Left lung (tissue), 10 donors: Measurements from ENCODE around the gene PSMG2. TPM values are rescaled to one million over a fixed set of nuclear protein-coding genes. Genes with fewer than 3 reads are reported as not detected.

ENCODE experiments used
- ATAC-seq: fragments of 200-7000 bp; cut with Tn5 transposase; one replicate; pipeline ENCODE4 v1.9.1; 2020; ENCODE audit warnings: moderate library complexity
- DNase-seq, 4 donors: peaks; one replicate each; pipeline ENCODE4 v3.0.0-alpha.2; 2013 to 2020
- H3K27ac ChIP-seq, 2 donors: fragments of 200-600 bp; sonication (generic) in 1 of 2; one replicate each; pipeline versions ENCODE4 v1.5.0 to v1.8.0; 2020 to 2021
- H3K27me3 ChIP-seq, 2 donors: fragments of 200-600 bp; sonication (generic) in 1 of 2; one replicate each; pipeline versions ENCODE4 v1.5.0 to v1.8.0; 2020 to 2021
- H3K36me3 ChIP-seq, 2 donors: fragments of 200-600 bp; sonication (generic) in 1 of 2; one replicate each; pipeline versions ENCODE4 v1.5.0 to v1.8.0; 2020 to 2021
- H3K4me1 ChIP-seq, 2 donors: fragments of 200-600 bp; one replicate each; pipeline ENCODE4 v1.8.0; 2021
- H3K4me3 ChIP-seq, 2 donors: fragments of 200-600 bp; sonication (generic) in 1 of 2; one replicate each; pipeline versions ENCODE4 v1.5.0 to v1.8.0; 2020 to 2021; ENCODE audit warnings: mild to moderate bottlenecking in 1 of 2
- H3K9me3 ChIP-seq, 2 donors: fragments of 200-600 bp; sonication (generic) in 1 of 2; one replicate each; pipeline versions ENCODE4 v1.5.0 to v1.8.0; 2020 to 2021
- CTCF ChIP-seq, 2 donors: fragments of 200-600 bp; sonication (generic) in 1 of 2; IDR thresholded peaks; one replicate each; pipeline versions ENCODE4 v1.5.0 to v1.8.0; 2021; ENCODE audit warnings: antibody characterized with exemption in 2 of 2
- intact Hi-C, 2 donors: fragments of 100-400 bp; cut with DNase I; formaldehyde crosslinking; loops; one replicate each; pipeline versions ENCODE4 v1.11.2 to v1.14.2; 2022
- polyA plus RNA-seq, 6 donors: library from polyadenylated mRNA; unstranded; fragments of 120-200 nt; gene quantifications; one replicate each; pipeline ENCODE4 v1.2.1, GENCODE V29; 2013; ENCODE audit not compliant: insufficient read length in 6 of 6
- total RNA-seq, 2 donors: library from RNA; stranded (reverse); fragmentation: NEBNext Ultra II Directional; extraction: Animal tissue kit (Norgen Biotek cat#: 25700); gene quantifications; one replicate each; pipeline ENCODE4 v1.2.1, GENCODE V29; 2021
- donor health status: DM: no; HTN: yes; CAD: no.
- donor health status: DM: no; HTN: no; CAD: no.

The PSMG2 gene
- total and polyA plus RNA-seq, 8 donors = 63.0 to 78.2 (median 71.4) TPM

- no peak overlapping the region for H3K4me3 ChIP-seq
- intact Hi-C loops = loop anchor here in 1 of 2 donors (5.0 to 10.0 kb wide), 2 partner anchors 147 to 185 kb away; no protein-coding TSS in a partner anchor
- TF ChIP-seq CTCF (IDR thresholded peaks at IDR 0.05) = no peak
- DNase-seq = no peak
- no peak overlapping the region for H3K27ac ChIP-seq
- H3K4me1 ChIP-seq = no peaks in the 10 kb centered on the region
- H3K36me3 ChIP-seq = no peaks in the 10 kb centered on the region
- peak; percentile 26 for ATAC-seq
- H3K9me3 ChIP-seq = no peaks in the 10 kb centered on the region
- no peaks in the 10 kb centered on the region for H3K27me3 ChIP-seq
Measured at GRCh38 chr18:12747530-12748315, 44.9 kb downstream of the PSMG2 start.

GRCh38 chr18:12748671-12749070 is 45.8 kb downstream of the PSMG2 start:
- H3K36me3 ChIP-seq = no peaks in the 10 kb centered on the region
- intact Hi-C loops = loop anchor here in 1 of 2 donors (5.0 to 10.0 kb wide), 2 partner anchors 146 to 184 kb away; no protein-coding TSS in a partner anchor
- TF ChIP-seq CTCF (IDR thresholded peaks at IDR 0.05) = no peak
- H3K27me3 ChIP-seq = no peaks in the 10 kb centered on the region
- H3K27ac ChIP-seq = no peak overlapping the region
- H3K4me1 ChIP-seq = no peaks in the 10 kb centered on the region
- H3K4me3 ChIP-seq = no peak overlapping the region
- no peaks in the 10 kb centered on the region for H3K9me3 ChIP-seq
- DNase-seq (no peak), ATAC-seq (no peak)

- no peak for TF ChIP-seq CTCF (IDR thresholded peaks at IDR 0.05)
- ATAC-seq (no peak), DNase-seq (no peak)
- Histone ChIP-seq H3K27ac (no peak overlapping the region), H3K27me3 (no peaks in the 10 kb centered on the region), H3K9me3 (no peaks in the 10 kb centered on the region), H3K36me3 (no peaks in the 10 kb centered on the region), H3K4me3 (no peak overlapping the region), H3K4me1 (no peaks in the 10 kb centered on the region)
- intact Hi-C loops = loop anchor here in 1 of 2 donors (5.0 to 10.0 kb wide), 2 partner anchors 146 to 183 kb away; no protein-coding TSS in a partner anchor
Measured at GRCh38 chr18:12749121-12749520, 46.3 kb downstream of the PSMG2 start.

- Histone ChIP-seq H3K27ac (no peak overlapping the region), H3K27me3 (no peaks in the 10 kb centered on the region), H3K36me3 (no peaks in the 10 kb centered on the region), H3K9me3 (no peaks in the 10 kb centered on the region), H3K4me3 (no peak overlapping the region), H3K4me1 (no peaks in the 10 kb centered on the region)
- DNase-seq (no peak), ATAC-seq (no peak)
- TF ChIP-seq CTCF (IDR thresholded peaks at IDR 0.05) = no peak
- intact Hi-C loops = no loop called here
Measured at GRCh38 chr18:12750076-12750714, 47.4 kb downstream of the PSMG2 start.
